ENCODE data around the gene NWD2.

DNA sequence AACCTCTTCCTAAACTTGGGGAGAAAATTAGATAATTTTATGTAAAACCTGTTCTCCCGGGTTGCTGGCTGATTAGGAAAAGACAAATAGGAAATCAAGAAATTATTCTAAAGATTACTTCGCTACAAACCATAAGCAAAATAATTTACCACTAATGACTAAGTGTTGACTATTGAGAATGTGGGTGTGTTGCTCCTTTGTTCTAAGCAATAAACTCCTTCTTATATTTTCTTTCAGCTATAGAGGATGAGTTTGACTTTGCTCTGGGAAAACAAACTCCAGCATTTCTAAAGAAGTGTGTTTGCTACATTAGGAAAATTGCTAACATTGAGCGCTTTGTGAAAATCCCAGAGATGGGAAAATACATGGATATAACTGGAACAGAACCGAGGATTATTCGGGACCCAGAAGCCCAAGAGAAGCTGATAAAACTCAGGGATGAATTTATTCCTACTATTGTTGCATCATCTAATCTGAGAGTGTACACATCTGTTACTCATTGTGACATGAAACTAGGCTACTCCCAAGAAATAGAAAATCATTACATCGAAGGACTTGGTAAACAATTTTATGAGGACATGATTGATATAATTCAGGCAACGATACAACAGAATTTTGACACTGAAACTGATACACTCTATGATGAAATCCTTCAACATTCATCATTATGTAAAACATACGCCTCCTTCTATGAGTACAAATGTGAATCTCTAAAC is 194.2 kb downstream of the NWD2 start:
- TF ChIP-seq POLR2AphosphoS5 (IDR thresholded peaks at IDR 0.05; ENCODE audit: insufficient read depth in 1 of 2, low read depth in 1 of 2): peak in 1 of 2 donors; percentile 42
- TF ChIP-seq POLR2A (IDR thresholded peaks at IDR 0.05): no peak
- TF ChIP-seq, protein P1, sequence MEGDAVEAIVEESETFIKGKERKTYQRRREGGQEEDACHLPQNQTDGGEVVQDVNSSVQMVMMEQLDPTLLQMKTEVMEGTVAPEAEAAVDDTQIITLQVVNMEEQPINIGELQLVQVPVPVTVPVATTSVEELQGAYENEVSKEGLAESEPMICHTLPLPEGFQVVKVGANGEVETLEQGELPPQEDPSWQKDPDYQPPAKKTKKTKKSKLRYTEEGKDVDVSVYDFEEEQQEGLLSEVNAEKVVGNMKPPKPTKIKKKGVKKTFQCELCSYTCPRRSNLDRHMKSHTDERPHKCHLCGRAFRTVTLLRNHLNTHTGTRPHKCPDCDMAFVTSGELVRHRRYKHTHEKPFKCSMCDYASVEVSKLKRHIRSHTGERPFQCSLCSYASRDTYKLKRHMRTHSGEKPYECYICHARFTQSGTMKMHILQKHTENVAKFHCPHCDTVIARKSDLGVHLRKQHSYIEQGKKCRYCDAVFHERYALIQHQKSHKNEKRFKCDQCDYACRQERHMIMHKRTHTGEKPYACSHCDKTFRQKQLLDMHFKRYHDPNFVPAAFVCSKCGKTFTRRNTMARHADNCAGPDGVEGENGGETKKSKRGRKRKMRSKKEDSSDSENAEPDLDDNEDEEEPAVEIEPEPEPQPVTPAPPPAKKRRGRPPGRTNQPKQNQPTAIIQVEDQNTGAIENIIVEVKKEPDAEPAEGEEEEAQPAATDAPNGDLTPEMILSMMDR (IDR thresholded peaks at IDR 0.05): no peak

All from vagina (tissue), 2 donors.